Measurements from ENCODE around the gene PFAS. TPM values are rescaled to one million over a fixed set of nuclear protein-coding genes. Genes with fewer than 3 reads are reported as not detected.

Gene PFAS
- total and polyA plus RNA-seq, 10 of the 15 experiments (the other 5 are each of a cell fraction or from before 2014, with no cell fraction given) = 13.9 to 122 (median 47.2) TPM

DNA sequence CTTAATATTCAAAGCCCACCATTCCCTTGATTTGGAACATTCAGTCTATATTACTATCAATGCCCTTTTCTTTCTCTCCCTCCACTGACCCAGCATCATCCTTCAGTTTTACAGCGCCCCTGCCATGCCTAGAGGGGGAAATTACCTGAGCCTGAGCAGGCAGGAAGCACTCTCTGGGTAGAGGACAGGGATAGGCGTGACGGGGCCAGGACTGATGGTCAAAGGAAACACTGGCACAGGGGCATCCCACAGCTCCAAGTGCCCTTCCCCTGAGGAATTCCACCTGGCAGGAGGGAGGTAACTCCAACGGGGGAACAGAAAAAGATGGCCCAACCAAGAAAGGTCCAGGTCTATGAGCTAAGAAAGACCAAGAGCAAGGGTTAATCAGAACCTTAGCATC, 11.2 kb upstream of the PFAS start (continued):
- TF ChIP-seq, protein P1, sequence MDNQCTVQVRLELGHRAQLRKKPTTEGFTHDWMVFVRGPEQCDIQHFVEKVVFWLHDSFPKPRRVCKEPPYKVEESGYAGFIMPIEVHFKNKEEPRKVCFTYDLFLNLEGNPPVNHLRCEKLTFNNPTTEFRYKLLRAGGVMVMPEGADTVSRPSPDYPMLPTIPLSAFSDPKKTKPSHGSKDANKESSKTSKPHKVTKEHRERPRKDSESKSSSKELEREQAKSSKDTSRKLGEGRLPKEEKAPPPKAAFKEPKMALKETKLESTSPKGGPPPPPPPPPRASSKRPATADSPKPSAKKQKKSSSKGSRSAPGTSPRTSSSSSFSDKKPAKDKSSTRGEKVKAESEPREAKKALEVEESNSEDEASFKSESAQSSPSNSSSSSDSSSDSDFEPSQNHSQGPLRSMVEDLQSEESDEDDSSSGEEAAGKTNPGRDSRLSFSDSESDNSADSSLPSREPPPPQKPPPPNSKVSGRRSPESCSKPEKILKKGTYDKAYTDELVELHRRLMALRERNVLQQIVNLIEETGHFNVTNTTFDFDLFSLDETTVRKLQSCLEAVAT (IDR thresholded peaks at IDR 0.05) = no peak
- TF ChIP-seq EP300 (IDR thresholded peaks at IDR 0.05; ENCODE audit: borderline replicate concordance in 1 of 2, control insufficient read depth in 1 of 2, low read depth in 2 of 2, low read length in 2 of 2) (no peak), BRCA1 (IDR thresholded peaks at IDR 0.05; ENCODE audit: low read depth, low read length) (no peak), SMARCA5 (IDR thresholded peaks at IDR 0.05) (no peak), HDAC2 (IDR thresholded peaks at IDR 0.05) (no peak), ZNF274 (IDR thresholded peaks at IDR 0.05; ENCODE audit: insufficient read depth, insufficient read length) (no peak)
- TF ChIP-seq, protein P2, sequence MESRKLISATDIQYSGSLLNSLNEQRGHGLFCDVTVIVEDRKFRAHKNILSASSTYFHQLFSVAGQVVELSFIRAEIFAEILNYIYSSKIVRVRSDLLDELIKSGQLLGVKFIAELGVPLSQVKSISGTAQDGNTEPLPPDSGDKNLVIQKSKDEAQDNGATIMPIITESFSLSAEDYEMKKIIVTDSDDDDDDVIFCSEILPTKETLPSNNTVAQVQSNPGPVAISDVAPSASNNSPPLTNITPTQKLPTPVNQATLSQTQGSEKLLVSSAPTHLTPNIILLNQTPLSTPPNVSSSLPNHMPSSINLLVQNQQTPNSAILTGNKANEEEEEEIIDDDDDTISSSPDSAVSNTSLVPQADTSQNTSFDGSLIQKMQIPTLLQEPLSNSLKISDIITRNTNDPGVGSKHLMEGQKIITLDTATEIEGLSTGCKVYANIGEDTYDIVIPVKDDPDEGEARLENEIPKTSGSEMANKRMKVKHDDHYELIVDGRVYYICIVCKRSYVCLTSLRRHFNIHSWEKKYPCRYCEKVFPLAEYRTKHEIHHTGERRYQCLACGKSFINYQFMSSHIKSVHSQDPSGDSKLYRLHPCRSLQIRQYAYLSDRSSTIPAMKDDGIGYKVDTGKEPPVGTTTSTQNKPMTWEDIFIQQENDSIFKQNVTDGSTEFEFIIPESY (IDR thresholded peaks at IDR 0.05) = no peak
- TF ChIP-seq, protein P3, sequence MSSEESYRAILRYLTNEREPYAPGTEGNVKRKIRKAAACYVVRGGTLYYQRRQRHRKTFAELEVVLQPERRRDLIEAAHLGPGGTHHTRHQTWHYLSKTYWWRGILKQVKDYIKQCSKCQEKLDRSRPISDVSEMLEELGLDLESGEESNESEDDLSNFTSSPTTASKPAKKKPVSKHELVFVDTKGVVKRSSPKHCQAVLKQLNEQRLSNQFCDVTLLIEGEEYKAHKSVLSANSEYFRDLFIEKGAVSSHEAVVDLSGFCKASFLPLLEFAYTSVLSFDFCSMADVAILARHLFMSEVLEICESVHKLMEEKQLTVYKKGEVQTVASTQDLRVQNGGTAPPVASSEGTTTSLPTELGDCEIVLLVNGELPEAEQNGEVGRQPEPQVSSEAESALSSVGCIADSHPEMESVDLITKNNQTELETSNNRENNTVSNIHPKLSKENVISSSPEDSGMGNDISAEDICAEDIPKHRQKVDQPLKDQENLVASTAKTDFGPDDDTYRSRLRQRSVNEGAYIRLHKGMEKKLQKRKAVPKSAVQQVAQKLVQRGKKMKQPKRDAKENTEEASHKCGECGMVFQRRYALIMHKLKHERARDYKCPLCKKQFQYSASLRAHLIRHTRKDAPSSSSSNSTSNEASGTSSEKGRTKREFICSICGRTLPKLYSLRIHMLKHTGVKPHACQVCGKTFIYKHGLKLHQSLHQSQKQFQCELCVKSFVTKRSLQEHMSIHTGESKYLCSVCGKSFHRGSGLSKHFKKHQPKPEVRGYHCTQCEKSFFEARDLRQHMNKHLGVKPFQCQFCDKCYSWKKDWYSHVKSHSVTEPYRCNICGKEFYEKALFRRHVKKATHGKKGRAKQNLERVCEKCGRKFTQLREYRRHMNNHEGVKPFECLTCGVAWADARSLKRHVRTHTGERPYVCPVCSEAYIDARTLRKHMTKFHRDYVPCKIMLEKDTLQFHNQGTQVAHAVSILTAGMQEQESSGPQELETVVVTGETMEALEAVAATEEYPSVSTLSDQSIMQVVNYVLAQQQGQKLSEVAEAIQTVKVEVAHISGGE (CRISPR knock-in tag; IDR thresholded peaks at IDR 0.05) = no peak

All from GM12878 (cell line).